LNCaP clone FGC (cell line): Measurements from ENCODE around the gene NPAS3.
A peak's percentile ranks its signal among the peaks of the same experiment; 100 is the strongest.

Experiments
- DNase-seq: peaks from one replicate; pipeline ENCODE4 v3.0.0-alpha.2; 2011; ENCODE audit warnings: low read depth
- H3K4me3 ChIP-seq: 2 replicates; pipeline ENCODE4 v1.5.1; 2011; ENCODE audit warnings: mild to moderate bottlenecking, low read depth, low read length, control low read depth
- CTCF ChIP-seq: IDR thresholded peaks from 2 replicates; pipeline ENCODE4 v1.5.1; 2012; ENCODE audit warnings: mild to moderate bottlenecking; ENCODE audit not compliant: control insufficient read depth, insufficient read depth; ENCODE audit errors: extremely low read depth

The NPAS3 gene

GRCh38 chr14:33317675-33318074 lies 379.0 kb downstream of the NPAS3 start:
- no peak for TF ChIP-seq CTCF
- DNase-seq = no peak
- no peak overlapping the region for H3K4me3 ChIP-seq

- H3K4me3 ChIP-seq = no peak overlapping the region
These were observed 385.3 kb downstream of the NPAS3 start for GRCh38 chr14:33323979-33324378.

DNA sequence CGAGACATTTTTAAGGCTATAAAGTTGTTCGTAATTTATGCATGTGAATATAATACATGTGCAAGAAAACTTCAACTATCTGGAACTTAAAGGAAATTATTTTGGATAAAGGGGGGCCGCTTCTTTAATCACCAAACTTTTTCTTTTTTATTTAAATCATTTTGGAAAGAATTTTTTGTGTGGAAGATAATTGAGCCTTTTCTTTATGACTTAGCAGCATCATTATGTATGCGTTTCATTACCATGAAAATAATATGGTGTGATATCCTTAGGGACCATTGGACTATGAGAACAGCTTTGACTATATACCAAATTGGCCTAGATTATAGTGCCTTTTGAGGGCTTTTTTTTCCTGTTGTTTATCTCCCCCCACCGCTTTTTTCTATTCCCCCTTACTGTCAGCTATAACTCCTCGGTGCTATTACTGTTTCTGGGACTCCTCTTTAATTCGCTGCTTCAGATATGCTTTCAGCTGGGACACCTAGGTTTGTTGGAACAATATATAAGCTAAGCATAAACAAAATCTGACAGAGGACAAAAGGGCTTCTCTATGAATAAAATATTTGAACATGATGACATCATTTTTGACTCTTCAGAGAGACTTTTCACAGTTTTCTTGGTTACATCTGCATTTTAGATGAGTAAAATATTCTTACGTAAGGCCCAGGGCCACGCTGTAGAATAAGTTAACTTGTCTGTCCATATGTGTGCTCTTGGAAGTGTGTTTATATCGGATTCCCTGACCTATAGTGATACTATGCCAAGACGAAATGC lies 392.7 kb downstream of the NPAS3 start:
- H3K4me3 ChIP-seq = no peak overlapping the region
- DNase-seq = no peak
- no peak for TF ChIP-seq CTCF

More at GRCh38 chr14:33323979-33324378, 385.3 kb downstream of the NPAS3 start:
- TF ChIP-seq CTCF = no peak
- no peak for DNase-seq

DNA sequence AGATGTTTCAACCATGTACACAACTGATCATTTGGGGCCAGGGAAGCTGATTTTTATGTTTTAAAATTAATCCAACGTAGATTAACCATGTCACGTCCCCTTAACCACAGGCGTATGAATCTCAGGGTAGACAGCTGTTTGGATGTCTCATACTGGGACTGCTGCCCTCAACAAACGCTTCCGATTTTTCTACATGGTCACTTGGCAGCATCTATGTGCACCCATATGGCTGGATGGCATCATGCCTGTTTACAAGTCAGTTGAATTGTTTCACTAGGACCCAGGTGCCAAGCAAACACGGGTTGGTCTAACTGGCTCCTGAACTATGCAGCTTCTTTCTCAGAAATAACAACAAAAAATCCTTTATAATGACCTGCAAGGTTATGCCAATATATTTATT lies 393.8 kb downstream of the NPAS3 start:
- no peak for TF ChIP-seq CTCF
- DNase-seq = peak; percentile 19
- H3K4me3 ChIP-seq = no peak overlapping the region

DNA sequence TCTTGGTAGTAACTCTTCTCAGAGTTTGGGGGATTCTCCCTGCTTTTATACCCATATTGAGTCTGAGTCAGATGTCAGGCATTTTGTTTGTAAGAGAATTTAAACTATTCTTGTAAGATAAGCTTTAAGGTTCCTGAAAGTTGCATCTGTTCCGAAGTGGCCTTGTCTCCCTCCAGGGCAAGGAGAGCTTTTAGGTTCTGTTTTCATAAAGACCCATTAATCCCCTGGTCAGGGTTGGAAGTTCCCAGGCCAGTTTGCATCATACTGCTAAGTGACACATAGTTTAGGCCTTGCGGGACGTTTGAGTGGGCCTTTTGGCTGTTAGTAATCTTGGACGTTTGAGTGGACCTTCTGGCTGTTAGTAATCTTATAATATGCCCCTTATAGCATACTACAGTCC lies 396.7 kb downstream of the NPAS3 start:
- no peak overlapping the region for H3K4me3 ChIP-seq
- DNase-seq = no peak
- TF ChIP-seq CTCF = no peak

- TF ChIP-seq CTCF = peak; percentile 17; the same call in 1 of the 2 replicates
- H3K4me3 ChIP-seq = no peak overlapping the region
- DNase-seq = no peak
These were observed 403.8 kb downstream of the NPAS3 start for GRCh38 chr14:33342299-33342974.

DNA sequence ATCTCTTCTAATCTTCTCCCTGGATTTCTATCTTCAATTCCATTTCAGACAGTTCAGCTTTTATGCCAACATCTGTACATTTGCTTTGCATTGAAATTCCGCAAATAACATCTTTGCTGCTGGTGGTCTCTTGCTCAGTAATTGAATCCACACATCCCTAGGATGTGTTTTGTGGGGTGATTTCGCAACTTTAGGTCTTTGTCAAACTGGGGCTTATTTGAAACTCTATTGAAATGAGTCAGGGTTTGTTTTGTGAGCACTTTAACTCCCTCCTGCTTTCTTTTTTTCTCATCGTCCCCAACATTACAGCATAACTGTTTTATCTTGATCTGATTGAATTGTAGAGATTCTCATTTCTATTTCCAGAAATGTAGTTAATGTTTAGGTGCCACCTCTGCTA lies 404.3 kb downstream of the NPAS3 start:
- no peak overlapping the region for H3K4me3 ChIP-seq
- no peak for DNase-seq
- no peak for TF ChIP-seq CTCF
